ENCODE measurements around the gene TRIM66. TPM values are rescaled to one million over a fixed set of nuclear protein-coding genes. Genes with fewer than 3 reads are reported as not detected.
A peak's percentile ranks its signal among the peaks of the same experiment; 100 is the strongest.

The TRIM66 gene
- total and polyA plus RNA-seq, 9 of the 15 experiments (the other 6 are each of a cell fraction or from before 2014, with no cell fraction given) = 1.1 to 7.3 (median 4.9) TPM

- TF ChIP-seq ELK3 (CRISPR knock-in tag; IDR thresholded peaks at IDR 0.05) (no peak), PHB2 (IDR thresholded peaks at IDR 0.05; ENCODE audit: low read depth) (no peak), PRPF4 (IDR thresholded peaks at IDR 0.05; ENCODE audit: insufficient read depth, low read depth, low read length, poor library complexity, severe bottlenecking) (peak; percentile 64), ZNF224 (CRISPR knock-in tag; IDR thresholded peaks at IDR 0.05) (no peak), ZNF140 (CRISPR knock-in tag; IDR thresholded peaks at IDR 0.05) (no peak), MYBL2 (IDR thresholded peaks at IDR 0.05; ENCODE audit: low read depth) (no peak), MYBL2 (CRISPR knock-in tag; IDR thresholded peaks at IDR 0.05; ENCODE audit: borderline replicate concordance) (no peak), CHCHD3 (CRISPR knock-in tag; IDR thresholded peaks at IDR 0.05) (0 out of 2 replicates have a peak, but pooled peaks have one; percentile 4), MITF (IDR thresholded peaks at IDR 0.05) (no peak), ZEB2 (IDR thresholded peaks at IDR 0.05) (peak; percentile 88; the same call in 1 of the 2 replicates), BRF1 (IDR thresholded peaks at IDR 0.05; ENCODE audit: borderline replicate concordance, extremely low read depth, insufficient read length) (no peak), TEAD2 (tag; IDR thresholded peaks at IDR 0.05) (no peak), CTCF (IDR thresholded peaks at IDR 0.05 in 2 of 3, conservative IDR thresholded peaks at IDR 0.05 in 1 of 3; ENCODE audit: insufficient read depth in 2 of 3, low read depth in 1 of 3, low read length in 3 of 3) (peak; percentile 11 to 27 (median 21); a peak in 3 of 6 replicates), STAG1 (CRISPR knock-in tag; IDR thresholded peaks at IDR 0.05; ENCODE audit: borderline replicate concordance) (no peak), ZNF121 (CRISPR knock-in tag; conservative IDR thresholded peaks at IDR 0.05) (no peak), JUN (IDR thresholded peaks at IDR 0.05; ENCODE audit: borderline replicate concordance, low read depth, low read length) (0 out of 2 replicates have a peak, but pooled peaks have one; percentile 9), JUN (CRISPR knock-in tag; IDR thresholded peaks at IDR 0.05; ENCODE audit: borderline replicate concordance) (no peak), NFXL1 (CRISPR knock-in tag; IDR thresholded peaks at IDR 0.05) (no peak; the same call in 1 of the 2 replicates), HDGF (IDR thresholded peaks at IDR 0.05) (no peak), ZNF324 (CRISPR knock-in tag; IDR thresholded peaks at IDR 0.05) (peak; percentile 28; the same call in 1 of the 2 replicates), TEAD4 (IDR thresholded peaks at IDR 0.05; ENCODE audit: low read length) (no peak; the same call in none of the 2 replicates), TEAD4 (CRISPR knock-in tag; IDR thresholded peaks at IDR 0.05; ENCODE audit: borderline replicate concordance) (no peak)
- TF ChIP-seq, protein P1, sequence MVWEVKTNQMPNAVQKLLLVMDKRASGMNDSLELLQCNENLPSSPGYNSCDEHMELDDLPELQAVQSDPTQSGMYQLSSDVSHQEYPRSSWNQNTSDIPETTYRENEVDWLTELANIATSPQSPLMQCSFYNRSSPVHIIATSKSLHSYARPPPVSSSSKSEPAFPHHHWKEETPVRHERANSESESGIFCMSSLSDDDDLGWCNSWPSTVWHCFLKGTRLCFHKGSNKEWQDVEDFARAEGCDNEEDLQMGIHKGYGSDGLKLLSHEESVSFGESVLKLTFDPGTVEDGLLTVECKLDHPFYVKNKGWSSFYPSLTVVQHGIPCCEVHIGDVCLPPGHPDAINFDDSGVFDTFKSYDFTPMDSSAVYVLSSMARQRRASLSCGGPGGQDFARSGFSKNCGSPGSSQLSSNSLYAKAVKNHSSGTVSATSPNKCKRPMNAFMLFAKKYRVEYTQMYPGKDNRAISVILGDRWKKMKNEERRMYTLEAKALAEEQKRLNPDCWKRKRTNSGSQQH (CRISPR knock-in tag; IDR thresholded peaks at IDR 0.05) = no peak
These were observed 6.2 kb upstream of the TRIM66 start (continued) for GRCh38 chr11:8688414-8689362.

Data from K562 (cell line).